Hepatocyte (in vitro differentiated cells): ENCODE results near the gene C6orf15. TPM values are rescaled to one million over a fixed set of nuclear protein-coding genes. Genes with fewer than 3 reads are reported as not detected.

Experiments
- DNase-seq: peaks from one replicate; pipeline ENCODE4 v3.0.0-alpha.2; 2016; ENCODE audit warnings: low spot score
- H2AFZ ChIP-seq: fragments of 200-600 bp; sonication (generic); 2 replicates; pipeline ENCODE4 v1.6.0; 2016; ENCODE audit warnings: antibody characterized with exemption, mild to moderate bottlenecking
- H3K27ac ChIP-seq: fragments of 200-600 bp; sonication (generic); 2 replicates; pipeline ENCODE4 v1.5.1; 2016; ENCODE audit warnings: mild to moderate bottlenecking
- H3K27me3 ChIP-seq: fragments of 200-600 bp; sonication (generic); 2 replicates; pipeline ENCODE4 v1.6.1; 2016
- H3K36me3 ChIP-seq: fragments of 200-600 bp; sonication (generic); replicated peaks from 2 replicates; pipeline ENCODE4 v1.5.1; 2016; ENCODE audit warnings: low read depth; ENCODE audit not compliant: insufficient read depth
- H3K4me1 ChIP-seq: fragments of 200-600 bp; sonication (generic); 2 replicates; pipeline ENCODE4 v1.5.1; 2016; ENCODE audit warnings: mild to moderate bottlenecking, moderate library complexity; ENCODE audit not compliant: insufficient read depth
- H3K4me2 ChIP-seq: fragments of 200-600 bp; sonication (generic); 2 replicates; pipeline ENCODE4 v1.6.0; 2016
- H3K4me3 ChIP-seq: fragments of 200-600 bp; sonication (generic); 2 replicates; pipeline ENCODE4 v1.5.1; 2016; ENCODE audit warnings: mild to moderate bottlenecking
- H3K79me2 ChIP-seq: fragments of 200-600 bp; sonication (generic); 2 replicates; pipeline ENCODE4 v1.6.0; 2017; ENCODE audit warnings: mild to moderate bottlenecking
- H3K9me2 ChIP-seq: fragments of 200-600 bp; sonication (generic); replicated peaks from 2 replicates; pipeline ENCODE4 v1.6.0; 2017; ENCODE audit warnings: mild to moderate bottlenecking; ENCODE audit not compliant: insufficient read depth
- H3K9me3 ChIP-seq: fragments of 200-600 bp; sonication (generic); 2 replicates; pipeline ENCODE4 v1.5.1; 2016; ENCODE audit warnings: low read depth, mild to moderate bottlenecking
- H4K20me1 ChIP-seq: fragments of 200-600 bp; sonication (generic); 2 replicates; pipeline ENCODE4 v1.6.0; 2016; ENCODE audit warnings: mild to moderate bottlenecking; ENCODE audit not compliant: insufficient read depth, poor library complexity, severe bottlenecking
- EZH2 ChIP-seq: fragments of 200-600 bp; sonication (generic); IDR thresholded peaks from 2 replicates; pipeline ENCODE4 v1.6.1; 2016; ENCODE audit warnings: antibody characterized with exemption, mild to moderate bottlenecking, borderline replicate concordance
- EZH2phosphoT487 ChIP-seq: fragments of 200-600 bp; sonication (generic); IDR thresholded peaks from one replicate; pipeline ENCODE4 v1.6.1; 2018; ENCODE audit warnings: antibody characterized with exemption, mild to moderate bottlenecking, low read depth, moderate library complexity; ENCODE audit not compliant: unreplicated experiment, severe bottlenecking
- WGBS: methylation state at CpG from one replicate; pipeline ENCODE4 v1.1.6; 2016; ENCODE audit warnings: low lambda C conversion rate; ENCODE audit errors: missing lambda C conversion rate; 5-methylcytosine and 5-hydroxymethylcytosine counted together
- polyA plus RNA-seq: library from polyadenylated mRNA; unstranded; fragments of >200 nt; fragmentation: Nextera tagmentation; extraction: Ambion mirVana; gene quantifications from 2 replicates; pipeline ENCODE4 v1.2.1, GENCODE V29; 2016
- total RNA-seq: library from RNA; depleted of rRNA; stranded (reverse); fragments of >200 nt; gene quantifications from 2 replicates; pipeline ENCODE4 v1.2.3, GENCODE V29; 2014
- TF ChIP-seq, protein P1 (sequence below): fragments of 200-600 bp; sonication (generic); IDR thresholded peaks from 2 replicates; pipeline ENCODE4 v1.5.1; 2016; ENCODE audit warnings: antibody characterized with exemption, mild to moderate bottlenecking; ENCODE audit not compliant: poor library complexity

Gene C6orf15
- total and polyA plus RNA-seq, 2 experiments from 2014 or later = not detected

DNA sequence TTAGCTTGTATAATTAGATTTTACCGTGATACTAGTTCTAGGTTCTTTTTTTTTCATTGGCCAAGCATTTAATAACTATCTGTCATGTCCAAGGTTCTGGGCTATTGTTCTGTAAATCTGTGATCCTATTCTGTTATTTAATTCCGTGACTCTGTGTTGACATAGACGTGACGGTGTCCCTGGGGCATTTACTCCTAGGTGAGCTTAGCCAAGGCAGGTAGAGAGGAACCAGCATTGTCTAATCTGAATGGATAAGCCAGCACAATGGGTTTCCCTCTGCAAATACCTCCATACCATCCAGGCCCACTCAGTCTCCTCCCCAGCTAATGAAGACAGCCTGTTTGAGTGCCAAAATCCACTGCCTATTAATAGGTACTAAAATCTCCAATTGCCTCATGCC is 16.8 kb upstream of the C6orf15 start:
- Histone ChIP-seq H3K27ac (no peak overlapping the region), H3K79me2 (no peaks in the 10 kb centered on the region), H4K20me1 (no peaks in the 10 kb centered on the region), H2AFZ (no peak overlapping the region), H3K9me3 (no peaks in the 10 kb centered on the region), H3K4me3 (no peak overlapping the region), H3K9me2 (no peaks in the 10 kb centered on the region), H3K36me3 (no peaks in the 10 kb centered on the region), H3K27me3 (no peaks in the 10 kb centered on the region), H3K4me1 (peaks cover 3% of the 10 kb centered on the region), H3K4me2 (no peak overlapping the region)
- WGBS = 45% methylated on average over 4 of the region's 4 CpGs
- TF ChIP-seq EZH2 (no peak), EZH2phosphoT487 (no peak)
- TF ChIP-seq, protein P1, sequence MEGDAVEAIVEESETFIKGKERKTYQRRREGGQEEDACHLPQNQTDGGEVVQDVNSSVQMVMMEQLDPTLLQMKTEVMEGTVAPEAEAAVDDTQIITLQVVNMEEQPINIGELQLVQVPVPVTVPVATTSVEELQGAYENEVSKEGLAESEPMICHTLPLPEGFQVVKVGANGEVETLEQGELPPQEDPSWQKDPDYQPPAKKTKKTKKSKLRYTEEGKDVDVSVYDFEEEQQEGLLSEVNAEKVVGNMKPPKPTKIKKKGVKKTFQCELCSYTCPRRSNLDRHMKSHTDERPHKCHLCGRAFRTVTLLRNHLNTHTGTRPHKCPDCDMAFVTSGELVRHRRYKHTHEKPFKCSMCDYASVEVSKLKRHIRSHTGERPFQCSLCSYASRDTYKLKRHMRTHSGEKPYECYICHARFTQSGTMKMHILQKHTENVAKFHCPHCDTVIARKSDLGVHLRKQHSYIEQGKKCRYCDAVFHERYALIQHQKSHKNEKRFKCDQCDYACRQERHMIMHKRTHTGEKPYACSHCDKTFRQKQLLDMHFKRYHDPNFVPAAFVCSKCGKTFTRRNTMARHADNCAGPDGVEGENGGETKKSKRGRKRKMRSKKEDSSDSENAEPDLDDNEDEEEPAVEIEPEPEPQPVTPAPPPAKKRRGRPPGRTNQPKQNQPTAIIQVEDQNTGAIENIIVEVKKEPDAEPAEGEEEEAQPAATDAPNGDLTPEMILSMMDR = no peak
- DNase-seq = no peak

DNA sequence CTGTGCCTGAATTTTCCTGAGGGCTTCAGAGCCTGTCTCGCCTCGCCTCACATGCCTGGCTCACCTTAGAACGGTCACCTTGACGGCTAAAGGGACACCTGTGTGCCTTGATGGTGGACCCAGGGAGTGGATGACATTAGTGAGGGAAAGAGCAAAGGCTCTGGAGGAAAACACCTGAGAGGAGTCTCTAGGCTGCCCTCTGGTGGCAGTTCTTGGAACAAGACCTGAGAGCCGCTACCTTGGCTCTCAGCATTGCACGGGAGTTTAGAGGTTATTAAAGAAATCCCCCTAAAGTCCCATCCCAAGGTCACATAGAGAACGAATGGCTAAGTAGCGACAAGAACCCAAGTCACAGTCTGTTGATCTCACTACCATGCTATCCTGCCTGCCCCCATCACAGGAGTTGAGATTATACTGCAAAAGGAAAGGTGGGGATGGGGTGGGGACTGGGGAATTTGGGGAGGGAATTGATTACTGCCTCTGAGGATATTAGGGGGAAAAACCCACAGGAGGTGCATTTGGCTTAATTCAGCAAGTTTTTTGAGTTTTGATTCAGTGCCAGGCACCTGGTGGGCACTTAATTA is 15.8 kb upstream of the C6orf15 start:
- DNase-seq = peak; percentile 81
- no peaks in the 10 kb centered on the region for H3K27me3 ChIP-seq
- H3K9me3 ChIP-seq = no peaks in the 10 kb centered on the region
- no peaks in the 10 kb centered on the region for H4K20me1 ChIP-seq
- no peak overlapping the region for H2AFZ ChIP-seq
- H3K4me1 ChIP-seq = peaks cover 3% of the 10 kb centered on the region
- H3K36me3 ChIP-seq = no peaks in the 10 kb centered on the region
- no peaks in the 10 kb centered on the region for H3K9me2 ChIP-seq
- WGBS = 8% methylated on average over 8 of the region's 8 CpGs
- no peak overlapping the region for H3K27ac ChIP-seq
- no peak overlapping the region for H3K4me2 ChIP-seq
- H3K79me2 ChIP-seq = no peaks in the 10 kb centered on the region
- no peak for TF ChIP-seq EZH2phosphoT487
- TF ChIP-seq, protein P1 = peak; percentile 81
- H3K4me3 ChIP-seq = no peak overlapping the region

DNA sequence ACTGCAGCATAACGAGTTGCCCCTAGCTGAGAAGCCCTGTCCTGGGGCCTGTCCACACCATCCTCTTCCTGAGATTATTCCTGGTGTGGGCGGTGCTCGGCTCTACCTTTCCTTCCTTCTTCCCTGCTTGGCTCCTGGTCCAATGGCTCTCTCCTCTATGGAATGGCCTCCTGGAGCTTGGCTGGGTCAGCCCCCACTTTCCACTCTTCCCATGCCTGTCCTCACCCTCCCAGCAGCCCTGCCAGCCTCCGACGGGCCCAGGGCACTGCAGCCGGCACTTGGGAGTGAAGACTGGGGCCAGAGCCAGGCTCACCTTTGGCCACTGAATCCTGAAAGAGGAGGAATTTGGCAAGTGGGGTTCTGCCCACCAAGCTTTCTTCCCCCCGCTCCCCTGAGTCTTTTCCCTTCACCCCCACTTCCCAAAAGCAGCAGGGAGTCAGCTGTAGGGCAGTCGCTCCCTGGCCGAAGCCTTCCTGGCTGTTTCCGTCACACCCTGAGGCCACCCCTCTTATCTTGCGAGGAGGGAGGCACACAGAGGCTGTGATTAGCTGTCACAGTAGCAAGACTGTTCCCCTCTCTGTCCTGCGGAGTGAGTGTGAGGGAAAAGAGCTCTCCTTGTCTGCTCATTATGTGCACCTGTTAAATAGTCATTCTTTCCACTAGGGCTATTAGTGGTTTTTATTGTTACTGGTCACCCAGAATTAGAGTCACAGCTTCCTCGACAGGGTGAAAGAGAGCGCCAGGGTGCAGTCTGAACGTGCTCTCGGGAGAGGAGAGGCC is 14.2 kb upstream of the C6orf15 start:
- no peak overlapping the region for H2AFZ ChIP-seq
- H3K27ac ChIP-seq = peak overlapping the region; percentile 61
- no peaks in the 10 kb centered on the region for H3K79me2 ChIP-seq
- no peaks in the 10 kb centered on the region for H3K36me3 ChIP-seq
- TF ChIP-seq, protein P1 = no peak
- TF ChIP-seq EZH2 (no peak), EZH2phosphoT487 (no peak)
- H3K9me2 ChIP-seq = no peaks in the 10 kb centered on the region
- H3K9me3 ChIP-seq = no peaks in the 10 kb centered on the region
- peak; percentile 42 for DNase-seq
- 67% methylated on average over 15 of the region's 16 CpGs for WGBS
- peaks cover 9% of the 10 kb centered on the region for H3K4me1 ChIP-seq
- no peak overlapping the region for H3K4me2 ChIP-seq
- H4K20me1 ChIP-seq = no peaks in the 10 kb centered on the region
- no peak overlapping the region for H3K4me3 ChIP-seq
- H3K27me3 ChIP-seq = no peaks in the 10 kb centered on the region
